Measurements from ENCODE around the gene FARS2.

Gene FARS2

DNA sequence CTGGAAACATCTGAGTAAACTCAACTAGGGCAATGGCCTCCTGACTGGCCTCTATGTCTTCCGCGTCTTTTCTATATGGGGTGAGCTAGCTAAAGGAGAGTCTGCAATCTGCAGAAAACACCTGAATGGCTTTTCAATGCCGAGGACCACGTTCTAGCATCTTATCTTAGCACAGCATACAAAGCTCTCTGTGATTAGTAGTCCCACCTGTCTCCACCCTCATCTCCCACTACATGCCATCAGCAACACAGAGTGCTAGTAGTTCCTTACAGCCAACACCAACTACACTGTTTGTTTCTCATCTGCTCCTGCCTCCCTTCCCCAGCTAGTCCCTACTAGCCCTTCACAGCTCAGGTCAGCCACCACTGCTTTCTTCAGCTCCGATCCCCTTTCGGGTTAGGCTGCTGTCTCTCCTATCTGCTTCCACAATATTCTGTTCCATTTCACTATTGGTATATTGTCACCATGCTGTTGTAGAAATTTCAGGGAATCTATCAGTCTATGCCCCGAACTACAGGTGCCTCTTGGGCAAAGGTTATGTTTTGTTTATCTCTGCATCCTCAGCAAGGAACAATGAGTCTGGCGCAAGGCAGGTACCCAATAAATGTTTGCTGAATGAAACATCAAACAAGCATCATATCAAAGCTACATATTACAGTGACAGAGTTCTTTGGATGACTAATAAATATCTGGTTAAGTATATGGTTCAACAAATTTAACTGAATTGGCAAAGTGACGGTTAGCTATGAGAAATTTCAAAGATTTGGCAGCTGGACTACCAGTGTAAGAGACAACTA, 12.8 kb upstream of the FARS2 start:
- 0 out of 2 replicates have a peak, but pooled peaks cover 3% of the 10 kb centered on the region for H3K4me1 ChIP-seq (ENCODE audit: low read length)
- H3K27ac ChIP-seq (ENCODE audit: low read length), result no peak overlapping the region
- H3K27me3 ChIP-seq (ENCODE audit: low read depth, low read length), result no peaks in the 10 kb centered on the region
- H3K4me3 ChIP-seq (ENCODE audit: low read length), result no peak overlapping the region
- TF ChIP-seq EZH2phosphoT487 (IDR thresholded peaks at IDR 0.05; ENCODE audit: low read depth), result no peak
- TF ChIP-seq, protein P1, sequence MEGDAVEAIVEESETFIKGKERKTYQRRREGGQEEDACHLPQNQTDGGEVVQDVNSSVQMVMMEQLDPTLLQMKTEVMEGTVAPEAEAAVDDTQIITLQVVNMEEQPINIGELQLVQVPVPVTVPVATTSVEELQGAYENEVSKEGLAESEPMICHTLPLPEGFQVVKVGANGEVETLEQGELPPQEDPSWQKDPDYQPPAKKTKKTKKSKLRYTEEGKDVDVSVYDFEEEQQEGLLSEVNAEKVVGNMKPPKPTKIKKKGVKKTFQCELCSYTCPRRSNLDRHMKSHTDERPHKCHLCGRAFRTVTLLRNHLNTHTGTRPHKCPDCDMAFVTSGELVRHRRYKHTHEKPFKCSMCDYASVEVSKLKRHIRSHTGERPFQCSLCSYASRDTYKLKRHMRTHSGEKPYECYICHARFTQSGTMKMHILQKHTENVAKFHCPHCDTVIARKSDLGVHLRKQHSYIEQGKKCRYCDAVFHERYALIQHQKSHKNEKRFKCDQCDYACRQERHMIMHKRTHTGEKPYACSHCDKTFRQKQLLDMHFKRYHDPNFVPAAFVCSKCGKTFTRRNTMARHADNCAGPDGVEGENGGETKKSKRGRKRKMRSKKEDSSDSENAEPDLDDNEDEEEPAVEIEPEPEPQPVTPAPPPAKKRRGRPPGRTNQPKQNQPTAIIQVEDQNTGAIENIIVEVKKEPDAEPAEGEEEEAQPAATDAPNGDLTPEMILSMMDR (IDR thresholded peaks at IDR 0.05; ENCODE audit: low read depth, low read length), result no peak
- H4K20me1 ChIP-seq (ENCODE audit: insufficient read depth, low read length), result no peaks in the 10 kb centered on the region
- H2AFZ ChIP-seq (ENCODE audit: low read depth, low read length), result no peak overlapping the region
- peaks cover 75% of the 10 kb centered on the region for H3K79me2 ChIP-seq (ENCODE audit: low read length)
- no peak overlapping the region for H3K4me2 ChIP-seq (ENCODE audit: low read length)
- H3K9ac ChIP-seq (ENCODE audit: low read length), result no peak overlapping the region
- no peaks in the 10 kb centered on the region for H3K9me3 ChIP-seq (ENCODE audit: insufficient read depth, low read length)
- H3K36me3 ChIP-seq (replicated peaks; ENCODE audit: low read depth, low read length), result peaks cover 20% of the 10 kb centered on the region

DNA sequence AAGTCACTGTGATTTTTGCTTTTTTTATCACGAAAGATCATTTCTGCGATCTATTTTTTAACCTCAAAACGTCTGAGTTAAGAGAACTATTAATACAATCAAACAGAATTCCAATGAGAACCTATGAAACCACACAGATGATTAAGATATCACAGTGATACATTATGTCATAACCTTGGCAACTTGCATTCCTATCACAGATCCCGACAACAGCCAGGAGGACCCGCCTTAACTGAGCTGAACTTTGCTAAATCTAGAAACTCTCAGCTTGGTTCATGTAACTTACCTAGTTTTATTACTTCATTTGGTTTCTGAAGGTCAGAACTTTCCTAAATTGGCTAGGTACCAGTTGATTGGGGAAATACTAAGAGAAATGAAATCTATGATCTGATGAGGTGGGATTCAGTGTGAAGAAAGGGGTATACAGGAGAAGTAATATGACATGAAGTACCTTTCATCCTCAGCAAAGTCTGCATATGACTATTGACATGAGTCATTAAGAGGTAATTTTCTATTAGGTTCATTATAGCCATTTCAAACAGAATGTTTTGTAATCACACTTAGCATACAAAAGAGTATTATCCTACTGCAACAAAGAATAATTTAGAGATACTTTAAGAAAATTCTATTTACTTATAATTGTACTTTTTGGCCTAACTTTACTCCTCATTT, 11.7 kb upstream of the FARS2 start:
- peaks cover 20% of the 10 kb centered on the region for H3K36me3 ChIP-seq (replicated peaks; ENCODE audit: low read depth, low read length)
- H3K27ac ChIP-seq (ENCODE audit: low read length), result no peak overlapping the region
- no peak overlapping the region for H3K4me2 ChIP-seq (ENCODE audit: low read length)
- H3K9ac ChIP-seq (ENCODE audit: low read length), result no peak overlapping the region
- no peak for TF ChIP-seq EZH2phosphoT487 (IDR thresholded peaks at IDR 0.05; ENCODE audit: low read depth)
- TF ChIP-seq, protein P1 (IDR thresholded peaks at IDR 0.05; ENCODE audit: low read depth, low read length), result no peak
- H2AFZ ChIP-seq (ENCODE audit: low read depth, low read length), result no peak overlapping the region
- no peaks in the 10 kb centered on the region for H4K20me1 ChIP-seq (ENCODE audit: insufficient read depth, low read length)
- H3K79me2 ChIP-seq (ENCODE audit: low read length), result peaks cover 78% of the 10 kb centered on the region
- H3K27me3 ChIP-seq (ENCODE audit: low read depth, low read length), result no peaks in the 10 kb centered on the region
- no peak overlapping the region for H3K4me3 ChIP-seq (ENCODE audit: low read length)
- H3K4me1 ChIP-seq (ENCODE audit: low read length), result 0 out of 2 replicates have a peak, but pooled peaks cover 3% of the 10 kb centered on the region
- H3K9me3 ChIP-seq (ENCODE audit: insufficient read depth, low read length), result no peaks in the 10 kb centered on the region

DNA sequence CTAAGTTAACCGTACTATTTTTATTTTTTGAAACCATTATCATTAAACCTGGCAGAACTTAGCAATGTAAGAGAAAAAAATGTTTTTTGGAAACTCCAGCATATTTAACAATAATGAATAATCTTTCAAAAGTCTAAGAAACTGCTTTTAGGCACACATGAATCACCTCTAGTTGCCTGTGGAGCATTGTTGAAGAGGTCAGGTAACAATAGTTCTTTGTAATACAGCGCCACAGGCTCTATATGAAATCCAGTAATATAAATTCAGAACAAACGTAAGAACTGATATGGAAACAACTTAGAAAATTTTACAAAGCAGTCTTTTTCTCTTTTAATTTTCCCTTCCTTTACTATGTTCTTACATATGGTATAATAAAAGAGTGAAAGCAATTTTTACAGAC, 10.9 kb upstream of the FARS2 start:
- Histone ChIP-seq H3K27ac (ENCODE audit: low read length) (no peak overlapping the region), H2AFZ (ENCODE audit: low read depth, low read length) (no peak overlapping the region), H3K4me2 (ENCODE audit: low read length) (no peak overlapping the region), H3K4me3 (ENCODE audit: low read length) (no peak overlapping the region), H4K20me1 (ENCODE audit: insufficient read depth, low read length) (no peaks in the 10 kb centered on the region), H3K27me3 (ENCODE audit: low read depth, low read length) (no peaks in the 10 kb centered on the region), H3K4me1 (ENCODE audit: low read length) (0 out of 2 replicates have a peak, but pooled peaks cover 3% of the 10 kb centered on the region), H3K36me3 (replicated peaks; ENCODE audit: low read depth, low read length) (peaks cover 20% of the 10 kb centered on the region), H3K9me3 (ENCODE audit: insufficient read depth, low read length) (no peaks in the 10 kb centered on the region), H3K9ac (ENCODE audit: low read length) (no peak overlapping the region), H3K79me2 (ENCODE audit: low read length) (peaks cover 80% of the 10 kb centered on the region)
- no peak for TF ChIP-seq EZH2phosphoT487 (IDR thresholded peaks at IDR 0.05; ENCODE audit: low read depth)
- TF ChIP-seq, protein P1 (IDR thresholded peaks at IDR 0.05; ENCODE audit: low read depth, low read length), result no peak

DNA sequence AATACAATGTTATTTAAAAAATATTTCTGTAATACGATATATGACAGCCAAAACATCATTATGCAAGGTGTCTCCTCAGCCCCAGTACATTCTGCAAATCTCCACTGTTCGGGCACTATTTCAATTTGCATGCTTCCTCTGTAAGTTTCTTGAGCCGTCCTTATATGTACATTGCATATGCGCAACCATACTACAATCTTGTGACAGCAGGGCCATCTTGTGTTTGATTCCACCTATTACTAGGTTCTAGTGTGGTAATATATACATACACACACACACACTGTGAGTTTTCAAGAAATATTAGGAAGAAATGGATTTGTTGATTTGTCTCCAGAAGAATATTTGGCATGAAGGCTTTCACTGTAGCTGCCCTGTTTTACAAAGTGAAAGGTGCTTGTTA, 10.4 kb upstream of the FARS2 start:
- Histone ChIP-seq H4K20me1 (ENCODE audit: insufficient read depth, low read length) (no peaks in the 10 kb centered on the region), H3K27me3 (ENCODE audit: low read depth, low read length) (no peaks in the 10 kb centered on the region), H3K27ac (ENCODE audit: low read length) (no peak overlapping the region), H2AFZ (ENCODE audit: low read depth, low read length) (no peak overlapping the region), H3K4me3 (ENCODE audit: low read length) (no peak overlapping the region), H3K36me3 (replicated peaks; ENCODE audit: low read depth, low read length) (peaks cover 20% of the 10 kb centered on the region), H3K4me1 (ENCODE audit: low read length) (0 out of 2 replicates have a peak, but pooled peaks cover 3% of the 10 kb centered on the region), H3K9ac (ENCODE audit: low read length) (no peak overlapping the region), H3K4me2 (ENCODE audit: low read length) (no peak overlapping the region), H3K79me2 (ENCODE audit: low read length) (peaks cover 82% of the 10 kb centered on the region), H3K9me3 (ENCODE audit: insufficient read depth, low read length) (no peaks in the 10 kb centered on the region)
- TF ChIP-seq, protein P1 (IDR thresholded peaks at IDR 0.05; ENCODE audit: low read depth, low read length), result no peak
- TF ChIP-seq EZH2phosphoT487 (IDR thresholded peaks at IDR 0.05; ENCODE audit: low read depth), result no peak

Data from OCI-LY3 (cell line).